Stimulated activated CD4-positive, alpha-beta T cell treated with anti-CD3 and anti-CD28 coated beads, Interleukin-15, amount 100 ng/mL, for 1 hour (primary cell): Measurements from ENCODE around the gene GPR37.

Experiments
- DNase-seq, 2 donors: peaks; one replicate each; pipeline ENCODE4 v3.0.0-alpha.2; 2020; ENCODE audit warnings: low read depth in 1 of 2, low spot score in 1 of 2

Gene GPR37

DNA sequence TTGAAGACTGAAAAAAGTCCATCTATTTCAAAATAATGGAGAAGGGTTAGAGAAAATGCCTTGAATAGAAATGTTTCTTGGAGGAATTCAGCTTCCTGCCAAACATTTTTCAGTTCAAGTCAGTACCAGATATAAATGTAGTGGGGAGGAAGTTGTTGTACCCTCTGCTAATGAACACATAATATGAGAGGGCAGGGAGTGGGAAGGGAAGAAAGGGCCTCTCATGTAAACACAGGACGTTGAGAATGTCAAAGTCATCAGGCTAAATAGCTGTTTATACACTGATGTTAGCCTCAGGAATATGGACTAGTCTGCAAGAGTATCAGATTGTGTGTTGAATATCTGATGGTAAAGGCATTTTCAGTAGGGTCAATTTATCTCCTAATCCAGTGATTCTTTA lies 37.0 kb downstream of the GPR37 start:
- DNase-seq, result no peak

DNA sequence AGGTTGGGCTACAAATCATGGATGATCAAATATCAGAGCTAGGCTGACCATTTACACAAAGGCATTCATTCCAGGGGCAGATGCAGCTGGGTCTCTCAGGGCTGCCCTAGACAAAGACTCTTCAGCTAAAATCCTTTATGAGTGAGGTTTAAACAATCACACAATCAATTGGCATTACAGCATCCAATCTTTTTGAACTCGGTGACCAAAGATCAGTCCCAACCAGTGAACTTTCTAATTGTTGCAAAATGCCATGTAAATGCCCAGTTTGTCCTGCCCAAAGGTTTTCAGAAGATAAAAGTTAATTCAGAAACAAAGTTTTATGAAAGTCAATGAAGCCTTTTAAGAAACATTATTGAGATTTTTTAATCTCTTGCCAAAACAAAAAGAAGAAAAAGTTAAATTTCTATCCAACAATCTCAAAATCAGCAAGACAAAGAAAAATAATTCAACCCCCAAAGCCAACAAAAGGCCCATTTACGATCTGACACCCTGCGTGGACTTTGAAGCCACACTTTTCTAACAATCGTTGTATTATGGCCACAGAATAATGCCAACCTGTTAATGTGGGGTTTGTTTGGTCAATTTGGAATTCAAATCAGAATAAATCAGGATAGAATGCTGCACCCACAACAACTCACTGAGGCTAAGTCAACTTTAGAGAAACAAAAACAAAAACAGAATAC lies 40.9 kb downstream of the GPR37 start:
- DNase-seq, result no peak

DNA sequence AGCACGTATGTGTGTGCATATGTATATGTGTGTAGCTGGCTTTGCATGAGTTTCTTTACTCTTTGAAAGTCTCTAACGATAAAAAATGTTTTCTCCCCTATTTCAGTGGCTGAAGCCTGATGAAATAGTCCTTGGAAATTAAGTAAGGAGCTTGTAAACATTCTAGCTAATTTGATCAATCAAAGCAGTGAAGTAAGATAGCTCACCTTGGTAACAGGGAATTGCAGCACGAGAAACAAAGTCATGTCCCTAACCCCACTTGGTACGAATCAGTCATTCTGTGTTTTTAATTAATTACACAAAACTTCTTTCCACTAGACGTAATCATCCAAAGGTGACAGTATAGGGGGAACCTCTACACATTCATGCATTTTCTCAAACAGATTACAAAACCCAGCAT lies 41.5 kb downstream of the GPR37 start:
- DNase-seq, result no peak

DNA sequence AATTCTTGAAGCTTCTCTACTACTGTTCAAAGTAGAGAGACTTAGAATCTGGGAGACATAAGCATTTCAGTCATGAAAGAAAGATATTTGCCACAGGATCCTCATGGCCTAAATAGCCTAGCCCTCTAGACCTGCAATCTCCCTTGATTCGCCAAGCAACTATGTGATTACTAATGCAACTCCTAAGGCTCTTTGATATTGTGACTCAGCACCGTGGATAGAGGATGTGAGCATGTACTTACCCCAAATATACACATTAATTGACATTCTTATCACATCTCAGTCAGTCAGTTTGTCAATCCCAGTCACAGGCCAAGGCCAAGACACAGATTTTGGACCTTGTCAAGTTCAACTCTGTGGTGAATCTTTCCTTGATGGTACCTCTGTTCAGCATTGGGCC lies 42.6 kb downstream of the GPR37 start:
- DNase-seq, result no peak

DNA sequence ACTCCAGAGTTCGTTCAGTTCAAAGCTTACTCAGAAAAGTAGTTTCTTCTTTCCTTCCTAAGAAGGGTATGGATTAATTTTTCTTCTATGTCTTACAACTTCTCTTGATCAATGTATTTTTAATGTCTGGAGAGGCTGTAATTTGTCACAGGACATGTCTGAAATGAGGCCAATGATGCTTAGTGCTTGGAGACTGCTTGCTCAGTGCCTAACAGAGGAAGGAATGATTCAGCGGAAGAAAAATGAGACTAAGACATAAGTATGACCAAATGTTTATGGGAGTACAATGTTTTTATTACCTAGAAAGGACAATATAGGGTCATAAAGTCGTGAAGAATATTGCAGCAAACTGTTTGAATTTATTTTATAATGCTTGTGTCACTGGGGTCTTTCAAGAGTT lies 43.3 kb downstream of the GPR37 start:
- DNase-seq, result no peak

DNA sequence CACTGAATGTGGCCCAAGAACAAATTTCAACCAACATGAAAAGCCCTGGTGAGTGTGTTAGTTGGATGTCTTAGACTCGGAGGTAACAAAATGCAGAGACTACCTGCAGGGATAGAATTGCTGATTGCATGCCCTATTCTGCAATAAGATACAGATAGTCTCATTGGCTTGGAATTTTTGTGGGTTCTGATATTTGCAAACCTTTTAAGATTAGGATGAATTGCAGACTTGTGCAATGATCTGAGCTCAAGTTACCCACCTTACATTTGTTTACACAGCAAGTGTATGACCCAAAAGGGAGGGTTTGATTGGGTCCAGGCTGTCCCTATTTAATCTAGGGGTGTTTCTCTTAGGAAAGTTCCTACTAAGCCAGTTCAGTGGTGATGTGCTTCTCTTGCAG lies 45.4 kb downstream of the GPR37 start:
- no peak for DNase-seq

DNA sequence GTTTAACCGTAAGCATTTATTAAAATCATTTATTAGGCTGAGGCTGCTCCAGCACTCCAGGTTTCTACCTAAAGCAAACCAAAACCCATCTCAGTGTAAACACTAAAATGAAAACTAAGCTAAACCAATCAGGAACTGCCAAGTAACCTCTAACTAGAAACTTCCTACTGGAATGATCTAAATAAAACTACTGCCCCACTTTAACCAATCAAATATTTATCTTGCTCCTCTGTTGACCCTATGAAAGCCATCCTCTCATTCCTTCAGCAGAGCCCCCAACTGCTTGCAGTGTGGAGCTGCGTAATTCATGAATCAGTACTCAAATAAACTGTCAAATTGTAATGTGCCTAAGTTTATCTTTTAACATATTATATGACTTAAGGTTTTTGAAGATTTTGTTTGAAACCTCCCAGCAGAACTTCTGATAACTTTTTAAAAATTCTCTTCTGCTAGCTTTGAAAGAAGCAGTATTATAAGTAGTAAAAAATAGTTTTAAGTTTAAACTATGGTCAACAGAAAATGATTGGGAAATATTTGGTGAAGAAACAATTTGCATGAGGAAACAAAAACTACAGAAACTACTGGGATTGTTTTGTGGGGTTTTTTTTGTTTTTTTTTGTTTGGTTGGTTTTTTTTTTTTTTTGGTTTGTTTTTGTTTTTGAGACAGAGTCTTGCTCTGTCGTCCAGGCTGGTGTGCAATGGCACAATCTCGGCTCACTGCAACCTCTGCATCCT lies 47.4 kb downstream of the GPR37 start:
- no peak for DNase-seq

DNA sequence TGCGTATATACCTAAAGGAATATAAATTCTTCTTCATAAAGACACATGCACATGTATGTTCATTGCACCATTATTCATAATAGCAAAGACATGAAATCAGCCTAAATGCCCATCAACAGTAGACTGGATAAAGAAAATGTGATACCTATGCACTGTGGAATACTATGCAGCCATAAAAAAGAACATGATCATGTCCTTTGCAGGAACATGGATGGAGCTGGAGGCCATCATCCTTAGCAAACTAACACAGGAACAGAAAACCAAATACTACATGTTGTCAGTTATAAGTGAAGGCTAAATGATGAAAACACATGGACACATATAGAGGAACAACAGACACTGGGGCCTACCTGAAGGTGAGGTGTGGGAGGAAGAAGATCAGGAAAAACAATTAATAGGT lies 48.7 kb downstream of the GPR37 start:
- DNase-seq, result no peak

DNA sequence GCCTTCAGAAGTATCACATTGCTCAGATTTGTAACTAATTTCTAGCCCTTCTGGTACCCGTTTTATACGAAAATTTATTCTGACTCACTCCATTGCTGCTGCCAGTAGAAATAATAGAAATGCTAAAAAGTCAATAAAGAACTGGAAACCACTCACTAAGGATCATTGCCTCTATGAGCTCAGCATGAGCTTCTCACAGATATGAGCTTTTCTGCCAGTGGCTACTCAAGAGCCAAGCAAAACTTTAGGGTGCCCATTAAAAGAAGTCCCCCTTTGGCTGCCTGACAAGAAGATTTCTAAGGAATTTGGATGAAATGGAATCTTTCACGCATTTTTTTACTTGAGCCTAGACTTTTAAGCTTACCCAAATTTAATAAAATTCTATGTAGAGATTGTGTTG lies 52.5 kb downstream of the GPR37 start:
- DNase-seq, result no peak

DNA sequence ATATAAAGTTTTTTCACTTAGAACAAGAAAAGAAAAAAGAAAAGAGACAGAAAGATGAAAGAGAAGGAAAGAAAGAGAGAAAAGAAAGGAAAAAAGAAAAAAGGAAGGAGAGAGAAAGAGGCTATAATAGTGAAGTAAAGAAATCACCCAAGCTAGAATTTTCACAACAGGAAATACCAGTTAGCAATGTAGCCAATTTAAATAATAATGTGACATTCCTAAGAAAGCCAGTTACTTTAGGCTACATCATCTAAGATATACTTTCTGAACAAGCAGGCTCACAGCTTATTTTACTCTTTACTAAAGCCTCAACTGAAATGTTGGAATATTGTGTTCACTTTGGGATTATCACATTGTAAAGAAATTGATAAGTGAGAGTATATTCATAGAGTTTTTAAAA lies 53.6 kb downstream of the GPR37 start:
- DNase-seq, result no peak

DNA sequence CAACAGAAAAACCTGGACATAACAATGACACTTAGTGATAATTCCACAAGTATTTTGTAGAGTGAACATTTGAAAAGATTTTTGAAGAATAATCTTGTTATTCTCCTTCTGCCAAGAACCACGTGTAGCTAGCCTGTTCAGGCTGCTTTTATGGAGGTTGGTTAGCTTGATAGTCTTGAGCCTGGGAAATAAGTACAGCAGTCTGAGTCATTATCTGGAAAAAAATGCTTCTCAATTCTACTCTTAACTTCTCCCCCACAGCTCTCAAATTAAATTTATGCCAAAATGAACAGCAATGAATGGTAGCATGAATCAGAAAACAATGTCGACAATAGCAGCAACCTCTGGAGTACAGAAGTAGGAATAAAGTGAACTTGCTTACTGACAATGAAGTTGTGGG lies 63.2 kb downstream of the GPR37 start:
- DNase-seq, result no peak

DNA sequence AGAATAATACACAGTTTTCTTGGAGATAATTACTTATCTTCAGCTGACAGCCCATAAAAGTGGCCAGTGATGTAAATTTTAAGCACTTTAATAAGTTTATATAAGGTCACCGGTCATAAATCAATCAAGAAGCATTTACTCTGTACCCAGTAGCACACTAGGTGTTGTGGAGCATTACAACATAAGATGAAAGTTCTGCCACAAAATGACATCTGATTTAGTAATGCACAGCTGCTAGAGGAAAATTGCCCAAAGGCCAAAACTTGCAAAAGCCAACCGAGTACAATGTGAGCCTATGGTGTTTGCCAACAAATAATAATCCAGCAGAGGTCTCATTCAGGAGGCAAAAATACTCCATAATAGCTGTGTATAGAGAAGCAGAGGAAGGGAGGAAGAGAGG lies 63.6 kb downstream of the GPR37 start:
- no peak for DNase-seq

DNA sequence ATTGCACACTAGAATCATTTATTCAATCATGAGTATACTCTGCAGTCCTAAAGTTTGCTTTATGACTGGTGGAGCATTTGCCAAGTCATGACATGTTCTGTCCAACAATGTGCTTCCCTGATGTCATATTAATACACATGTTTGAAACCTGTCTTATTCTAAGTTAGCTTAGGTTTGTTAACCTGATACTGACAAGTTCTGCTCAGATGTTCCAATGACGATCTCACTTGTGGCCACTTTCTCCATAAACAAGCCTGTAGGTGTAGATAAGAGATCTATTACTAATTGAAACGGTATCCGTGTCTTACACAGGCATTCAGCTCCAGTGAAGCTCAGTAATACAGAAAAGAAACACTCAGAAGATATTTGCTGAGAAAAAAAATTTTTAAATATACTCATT lies 64.9 kb downstream of the GPR37 start:
- DNase-seq, result no peak

DNA sequence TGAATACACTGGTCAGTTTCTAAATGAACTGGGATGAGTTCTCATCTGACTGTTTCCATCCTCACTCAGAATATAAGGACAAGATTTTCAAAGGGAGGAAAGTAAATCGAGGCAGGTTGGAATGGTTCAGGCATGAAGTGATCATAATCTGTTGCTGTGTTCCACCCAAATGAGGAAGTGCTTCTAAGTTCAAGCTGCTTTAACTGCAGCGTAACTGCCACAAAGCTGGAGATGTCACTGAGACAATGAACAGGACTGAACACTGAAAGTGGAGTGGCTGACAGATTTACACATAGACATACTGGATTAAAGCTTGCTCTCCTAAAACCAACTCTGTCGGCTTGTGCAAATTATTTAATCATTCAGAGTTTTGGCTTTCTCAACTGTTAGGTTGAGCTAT lies 66.6 kb downstream of the GPR37 start:
- no peak for DNase-seq

DNA sequence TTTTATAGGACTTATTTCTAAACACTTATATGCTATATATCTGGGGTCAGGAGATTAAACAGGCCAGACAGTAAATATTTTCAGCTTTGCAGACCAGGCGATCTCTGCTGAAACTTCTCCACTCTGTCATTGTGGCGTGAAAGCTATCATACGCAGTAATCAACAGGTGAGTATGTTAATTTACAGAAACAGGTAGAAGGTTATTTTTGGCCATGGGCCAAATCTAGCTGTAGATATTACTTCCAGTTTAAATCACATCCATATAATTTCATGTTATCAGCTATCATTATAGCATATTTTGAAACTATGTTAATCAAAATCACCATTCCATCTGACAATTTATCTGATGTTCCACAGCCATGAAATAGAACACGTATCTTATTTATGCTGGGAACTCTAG lies 67.8 kb downstream of the GPR37 start:
- DNase-seq, result no peak
